GM12878 (cell line): ENCODE results near the gene ADAM21. TPM values are rescaled to one million over a fixed set of nuclear protein-coding genes. Genes with fewer than 3 reads are reported as not detected.

Experiments
- ESRRA ChIP-seq: IDR thresholded peaks from 2 replicates; pipeline ENCODE4 v1.6.1; 2012; ENCODE audit warnings: mild to moderate bottlenecking, low read length, improper control_type of control experiment
- FOS ChIP-seq: IDR thresholded peaks from 3 replicates; pipeline ENCODE4 v1.6.1; 2011; ENCODE audit warnings: borderline replicate concordance; ENCODE audit not compliant: insufficient read length; ENCODE audit errors: extremely low read depth
- FOXM1 ChIP-seq: IDR thresholded peaks from 2 replicates; pipeline ENCODE4 v1.6.1; 2012; ENCODE audit warnings: low read depth, mild to moderate bottlenecking, inconsistent platforms, low read length, moderate library complexity
- IKZF1 ChIP-seq: fragments of 450-650 bp; conservative IDR thresholded peaks from 2 replicates; pipeline ENCODE4 v1.6.1; 2017; ENCODE audit warnings: antibody characterized with exemption, mild to moderate bottlenecking
- IRF4 ChIP-seq: IDR thresholded peaks from 2 replicates; pipeline ENCODE4 v1.6.1; 2011; ENCODE audit warnings: low read depth, low read length
- JUNB ChIP-seq: IDR thresholded peaks from 2 replicates; pipeline ENCODE4 v1.6.1; 2016; ENCODE audit warnings: antibody characterized with exemption, mild to moderate bottlenecking
- KDM1A ChIP-seq: fragments of 200-600 bp; sonication (generic); IDR thresholded peaks from 2 replicates; pipeline ENCODE4 v1.6.1; 2016; ENCODE audit warnings: borderline replicate concordance
- LARP7 ChIP-seq: fragments of 450-650 bp; IDR thresholded peaks from 2 replicates; pipeline ENCODE4 v1.6.1; 2017; ENCODE audit warnings: mild to moderate bottlenecking
- POLR2AphosphoS2 ChIP-seq: IDR thresholded peaks from 2 replicates; pipeline ENCODE4 v1.6.1; 2011; ENCODE audit warnings: low read depth, mild to moderate bottlenecking, low read length, improper control_type of control experiment, moderate library complexity
- SIX5 ChIP-seq: IDR thresholded peaks from 2 replicates; pipeline ENCODE4 v1.6.1; 2011; ENCODE audit warnings: mild to moderate bottlenecking, low read depth, low read length, moderate library complexity; ENCODE audit not compliant: severe bottlenecking
- SMC3 ChIP-seq: IDR thresholded peaks from 2 replicates; pipeline ENCODE4 v1.6.1; 2011; ENCODE audit warnings: low read length, improper control_type of control experiment, borderline replicate concordance
- SPI1 ChIP-seq: IDR thresholded peaks from 2 replicates; pipeline ENCODE4 v1.6.1; 2011; ENCODE audit warnings: low read depth, mild to moderate bottlenecking, low read length, moderate library complexity, borderline replicate concordance; ENCODE audit not compliant: insufficient read depth
- STAT3 ChIP-seq: IDR thresholded peaks from 2 replicates; pipeline ENCODE4 v1.6.1; 2011; ENCODE audit warnings: low read depth, low read length, improper control_type of control experiment
- SUPT20H ChIP-seq: IDR thresholded peaks from 2 replicates; pipeline ENCODE4 v1.6.1; 2011; ENCODE audit warnings: low read depth, mild to moderate bottlenecking, low read length, moderate library complexity, borderline replicate concordance; ENCODE audit not compliant: control insufficient read depth
- TBL1XR1 ChIP-seq: IDR thresholded peaks from 2 replicates; pipeline ENCODE4 v1.6.1; 2012; ENCODE audit warnings: low read depth, low read length, improper control_type of control experiment
- YBX1 ChIP-seq: fragments of 450-650 bp; IDR thresholded peaks from 2 replicates; pipeline ENCODE4 v1.6.1; 2016; ENCODE audit warnings: antibody characterized with exemption
- ZNF217 ChIP-seq: fragments of 450-650 bp; IDR thresholded peaks from 2 replicates; pipeline ENCODE4 v1.6.1; 2017; ENCODE audit warnings: antibody characterized with exemption, mild to moderate bottlenecking
- polyA plus RNA-seq, 11 experiments: library from polyadenylated mRNA; depleted of rRNA in 4 of 11; unstranded in 6 of 11; stranded (reverse) in 5 of 11; fragments of >200 nt; fragmentation: Nextera tagmentation in 4 of 11; fragmentation: Illumina TruSeq in 1 of 11; extraction: Ambion mirVana in 4 of 11; extraction: Trizol in 1 of 11; gene quantifications; 1 replicate in 1 of 11; 2 replicates in 10 of 11; pipeline versions ENCODE4 v1.2.1 to v1.2.3, GENCODE V29; 2011 to 2016; ENCODE audit warnings: inconsistent platforms in 2 of 11, missing spikeins in 2 of 11, low read depth in 1 of 11
- total RNA-seq, 4 experiments: library from RNA; depleted of rRNA in 3 of 4; stranded (reverse); fragments of >200 nt in 3 of 4; fragmentation: Illumina TruSeq in 1 of 4; extraction: Trizol in 1 of 4; gene quantifications; 2 replicates each; pipeline versions ENCODE4 v1.2.1 to v1.2.3, GENCODE V29; 2013 to 2021
- TF ChIP-seq, protein P1 (sequence below): fragments of 450-650 bp; IDR thresholded peaks from 2 replicates; pipeline ENCODE4 v1.6.1; 2017; ENCODE audit warnings: mild to moderate bottlenecking, moderate library complexity
- TF ChIP-seq, protein P2 (sequence below): IDR thresholded peaks from 2 replicates; pipeline ENCODE4 v1.6.1; 2012; ENCODE audit warnings: low read depth, low read length, improper control_type of control experiment
- TF ChIP-seq, protein P3 (sequence below): fragments of 450-650 bp; IDR thresholded peaks from 2 replicates; pipeline ENCODE4 v1.6.1; 2017; ENCODE audit warnings: low read depth, mild to moderate bottlenecking, moderate library complexity
- TF ChIP-seq, protein P4 (sequence below): fragments of 450-650 bp; IDR thresholded peaks from 2 replicates; pipeline ENCODE4 v1.6.1; 2017; ENCODE audit warnings: mild to moderate bottlenecking

ADAM21 gene
- total and polyA plus RNA-seq, 10 of the 15 experiments (the other 5 are each of a cell fraction or from before 2014, with no cell fraction given) = 0.04 to 0.16 (median 0.13) TPM; not detected in 1

- TF ChIP-seq LARP7 = no peak
- no peak for TF ChIP-seq KDM1A
- TF ChIP-seq FOXM1 = peak; percentile 91; the same call in 1 of the 2 replicates
- TF ChIP-seq, protein P1, sequence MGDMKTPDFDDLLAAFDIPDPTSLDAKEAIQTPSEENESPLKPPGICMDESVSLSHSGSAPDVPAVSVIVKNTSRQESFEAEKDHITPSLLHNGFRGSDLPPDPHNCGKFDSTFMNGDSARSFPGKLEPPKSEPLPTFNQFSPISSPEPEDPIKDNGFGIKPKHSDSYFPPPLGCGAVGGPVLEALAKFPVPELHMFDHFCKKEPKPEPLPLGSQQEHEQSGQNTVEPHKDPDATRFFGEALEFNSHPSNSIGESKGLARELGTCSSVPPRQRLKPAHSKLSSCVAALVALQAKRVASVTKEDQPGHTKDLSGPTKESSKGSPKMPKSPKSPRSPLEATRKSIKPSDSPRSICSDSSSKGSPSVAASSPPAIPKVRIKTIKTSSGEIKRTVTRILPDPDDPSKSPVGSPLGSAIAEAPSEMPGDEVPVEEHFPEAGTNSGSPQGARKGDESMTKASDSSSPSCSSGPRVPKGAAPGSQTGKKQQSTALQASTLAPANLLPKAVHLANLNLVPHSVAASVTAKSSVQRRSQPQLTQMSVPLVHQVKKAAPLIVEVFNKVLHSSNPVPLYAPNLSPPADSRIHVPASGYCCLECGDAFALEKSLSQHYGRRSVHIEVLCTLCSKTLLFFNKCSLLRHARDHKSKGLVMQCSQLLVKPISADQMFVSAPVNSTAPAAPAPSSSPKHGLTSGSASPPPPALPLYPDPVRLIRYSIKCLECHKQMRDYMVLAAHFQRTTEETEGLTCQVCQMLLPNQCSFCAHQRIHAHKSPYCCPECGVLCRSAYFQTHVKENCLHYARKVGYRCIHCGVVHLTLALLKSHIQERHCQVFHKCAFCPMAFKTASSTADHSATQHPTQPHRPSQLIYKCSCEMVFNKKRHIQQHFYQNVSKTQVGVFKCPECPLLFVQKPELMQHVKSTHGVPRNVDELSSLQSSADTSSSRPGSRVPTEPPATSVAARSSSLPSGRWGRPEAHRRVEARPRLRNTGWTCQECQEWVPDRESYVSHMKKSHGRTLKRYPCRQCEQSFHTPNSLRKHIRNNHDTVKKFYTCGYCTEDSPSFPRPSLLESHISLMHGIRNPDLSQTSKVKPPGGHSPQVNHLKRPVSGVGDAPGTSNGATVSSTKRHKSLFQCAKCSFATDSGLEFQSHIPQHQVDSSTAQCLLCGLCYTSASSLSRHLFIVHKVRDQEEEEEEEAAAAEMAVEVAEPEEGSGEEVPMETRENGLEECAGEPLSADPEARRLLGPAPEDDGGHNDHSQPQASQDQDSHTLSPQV = no peak
- TF ChIP-seq, protein P2, sequence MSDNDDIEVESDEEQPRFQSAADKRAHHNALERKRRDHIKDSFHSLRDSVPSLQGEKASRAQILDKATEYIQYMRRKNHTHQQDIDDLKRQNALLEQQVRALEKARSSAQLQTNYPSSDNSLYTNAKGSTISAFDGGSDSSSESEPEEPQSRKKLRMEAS = no peak
- TF ChIP-seq SIX5 = no peak
- peak; percentile 82 for TF ChIP-seq ZNF217
- TF ChIP-seq IRF4 = peak; percentile 28; the same call in 1 of the 2 replicates
- no peak for TF ChIP-seq POLR2AphosphoS2
- peak; percentile 36; the same call in 1 of the 2 replicates for TF ChIP-seq IKZF1
- peak; percentile 56; the same call in 1 of the 2 replicates for TF ChIP-seq TBL1XR1
- TF ChIP-seq, protein P3, sequence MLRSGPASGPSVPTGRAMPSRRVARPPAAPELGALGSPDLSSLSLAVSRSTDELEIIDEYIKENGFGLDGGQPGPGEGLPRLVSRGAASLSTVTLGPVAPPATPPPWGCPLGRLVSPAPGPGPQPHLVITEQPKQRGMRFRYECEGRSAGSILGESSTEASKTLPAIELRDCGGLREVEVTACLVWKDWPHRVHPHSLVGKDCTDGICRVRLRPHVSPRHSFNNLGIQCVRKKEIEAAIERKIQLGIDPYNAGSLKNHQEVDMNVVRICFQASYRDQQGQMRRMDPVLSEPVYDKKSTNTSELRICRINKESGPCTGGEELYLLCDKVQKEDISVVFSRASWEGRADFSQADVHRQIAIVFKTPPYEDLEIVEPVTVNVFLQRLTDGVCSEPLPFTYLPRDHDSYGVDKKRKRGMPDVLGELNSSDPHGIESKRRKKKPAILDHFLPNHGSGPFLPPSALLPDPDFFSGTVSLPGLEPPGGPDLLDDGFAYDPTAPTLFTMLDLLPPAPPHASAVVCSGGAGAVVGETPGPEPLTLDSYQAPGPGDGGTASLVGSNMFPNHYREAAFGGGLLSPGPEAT = no peak; the same call in 1 of the 2 replicates
- TF ChIP-seq JUNB = peak; percentile 99
- TF ChIP-seq SUPT20H = no peak
- TF ChIP-seq ESRRA = no peak
- TF ChIP-seq, protein P4, sequence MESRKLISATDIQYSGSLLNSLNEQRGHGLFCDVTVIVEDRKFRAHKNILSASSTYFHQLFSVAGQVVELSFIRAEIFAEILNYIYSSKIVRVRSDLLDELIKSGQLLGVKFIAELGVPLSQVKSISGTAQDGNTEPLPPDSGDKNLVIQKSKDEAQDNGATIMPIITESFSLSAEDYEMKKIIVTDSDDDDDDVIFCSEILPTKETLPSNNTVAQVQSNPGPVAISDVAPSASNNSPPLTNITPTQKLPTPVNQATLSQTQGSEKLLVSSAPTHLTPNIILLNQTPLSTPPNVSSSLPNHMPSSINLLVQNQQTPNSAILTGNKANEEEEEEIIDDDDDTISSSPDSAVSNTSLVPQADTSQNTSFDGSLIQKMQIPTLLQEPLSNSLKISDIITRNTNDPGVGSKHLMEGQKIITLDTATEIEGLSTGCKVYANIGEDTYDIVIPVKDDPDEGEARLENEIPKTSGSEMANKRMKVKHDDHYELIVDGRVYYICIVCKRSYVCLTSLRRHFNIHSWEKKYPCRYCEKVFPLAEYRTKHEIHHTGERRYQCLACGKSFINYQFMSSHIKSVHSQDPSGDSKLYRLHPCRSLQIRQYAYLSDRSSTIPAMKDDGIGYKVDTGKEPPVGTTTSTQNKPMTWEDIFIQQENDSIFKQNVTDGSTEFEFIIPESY = no peak
- no peak for TF ChIP-seq SMC3
- no peak for TF ChIP-seq YBX1
- TF ChIP-seq FOS = no peak
- TF ChIP-seq SPI1 = 0 out of 2 replicates have a peak, but pooled peaks have one; percentile 23
- no peak for TF ChIP-seq STAT3
These were observed 20.5 kb downstream of the ADAM21 start (continued) for GRCh38 chr14:70472253-70473159.
